A549 (cell line): ENCODE results near the gene GNG5.

Source experiments
- CEBPB ChIP-seq, 2 experiments: fragments of >200 bp in 1 of 2; sonication (Bioruptor Twin) in 1 of 2; formaldehyde crosslinking in 1 of 2; IDR thresholded peaks; 2 replicates each; pipeline ENCODE4 v1.6.1; 2012 to 2016
- CHD4 ChIP-seq: fragments of 200-600 bp; sonication (generic); IDR thresholded peaks from 2 replicates; pipeline ENCODE4 v1.6.1; 2016; ENCODE audit warnings: antibody characterized with exemption, mild to moderate bottlenecking, borderline replicate concordance
- CTCF ChIP-seq: fragments of >200 bp; sonication (Bioruptor Twin); formaldehyde crosslinking; IDR thresholded peaks from 3 replicates; pipeline ENCODE4 v1.5.1; 2016
- EP300 ChIP-seq, 2 experiments: fragments of >200 bp; sonication (Bioruptor Twin); formaldehyde crosslinking; IDR thresholded peaks; 2 replicates in 1 of 2; 3 replicates in 1 of 2; pipeline ENCODE4 v1.6.1; 2016 to 2017
- MAZ ChIP-seq: fragments of 150-350 bp; IDR thresholded peaks from 2 replicates; pipeline ENCODE4 v1.6.1; 2014; ENCODE audit warnings: antibody characterized with exemption, low read depth, low read length, borderline replicate concordance
- RAD21 ChIP-seq, 2 experiments: fragments of >200 bp in 1 of 2; sonication (Bioruptor Twin) in 1 of 2; formaldehyde crosslinking in 1 of 2; IDR thresholded peaks in 1 of 2; conservative IDR thresholded peaks in 1 of 2; 2 replicates in 1 of 2; 3 replicates in 1 of 2; pipeline ENCODE4 v1.6.1; 2012 to 2018; ENCODE audit warnings: inconsistent platforms in 1 of 2
- REST ChIP-seq: fragments of 200-600 bp; sonication (generic); IDR thresholded peaks from 2 replicates; pipeline ENCODE4 v1.6.1; 2016; ENCODE audit warnings: antibody characterized with exemption, mild to moderate bottlenecking, moderate library complexity
- RFX5 ChIP-seq: fragments of 450-650 bp; IDR thresholded peaks from 2 replicates; pipeline ENCODE4 v1.7.1; 2014; ENCODE audit warnings: antibody characterized with exemption, mild to moderate bottlenecking, moderate library complexity
- SMC3 ChIP-seq: fragments of >200 bp; sonication (Bioruptor Twin); formaldehyde crosslinking; IDR thresholded peaks from 3 replicates; pipeline ENCODE4 v1.6.1; 2018; ENCODE audit warnings: inconsistent platforms
- USF2 ChIP-seq: fragments of 450-650 bp; IDR thresholded peaks from 2 replicates; pipeline ENCODE4 v1.6.1; 2014; ENCODE audit warnings: antibody characterized with exemption
- ZSCAN20 ChIP-seq: fragments of 250-450 bp; sonication (Bioruptor Pico); IDR thresholded peaks from 2 replicates; pipeline ENCODE4 v1.8.0; 2022; ENCODE audit warnings: mild to moderate bottlenecking, moderate library complexity

GRCh38 chr1:84480650-84481049 lies 25.7 kb downstream of the GNG5 start:
- TF ChIP-seq CTCF, result no peak
- TF ChIP-seq RFX5, result no peak
- no peak for TF ChIP-seq EP300 (IDR thresholded peaks at IDR 0.05)
- TF ChIP-seq CEBPB (IDR thresholded peaks at IDR 0.05), result no peak
- TF ChIP-seq SMC3, result no peak
- TF ChIP-seq ZSCAN20 (CRISPR knock-in tag), result no peak
- TF ChIP-seq MAZ, result no peak
- TF ChIP-seq RAD21 (conservative IDR thresholded peaks at IDR 0.05 in 1 of 2, IDR thresholded peaks at IDR 0.05 in 1 of 2), result no peak
- no peak for TF ChIP-seq REST
- no peak for TF ChIP-seq USF2
- no peak for TF ChIP-seq CHD4
